Measurements from ENCODE around the gene ADAMTSL1. TPM values are rescaled to one million over a fixed set of nuclear protein-coding genes. Genes with fewer than 3 reads are reported as not detected.
"Not testable (repeated sequence)": the region's sequence is repeated elsewhere in the genome, so short reads cannot be mapped to it uniquely, and the experiment has no call there.

ADAMTSL1 gene
- total RNA-seq, 2 donors from 2014 or later, result 9.9 to 26.7 TPM

- DNase-seq (ENCODE audit: low spot score), result no peak
- intact Hi-C loops (cut with DNase I), result loop anchor here in 1 of 2 donors (10.0 kb wide), 1 partner anchor 423 kb away; no protein-coding TSS in a partner anchor
Measured at GRCh38 chr9:18857334-18857733, 383.4 kb downstream of the ADAMTSL1 start.

DNA sequence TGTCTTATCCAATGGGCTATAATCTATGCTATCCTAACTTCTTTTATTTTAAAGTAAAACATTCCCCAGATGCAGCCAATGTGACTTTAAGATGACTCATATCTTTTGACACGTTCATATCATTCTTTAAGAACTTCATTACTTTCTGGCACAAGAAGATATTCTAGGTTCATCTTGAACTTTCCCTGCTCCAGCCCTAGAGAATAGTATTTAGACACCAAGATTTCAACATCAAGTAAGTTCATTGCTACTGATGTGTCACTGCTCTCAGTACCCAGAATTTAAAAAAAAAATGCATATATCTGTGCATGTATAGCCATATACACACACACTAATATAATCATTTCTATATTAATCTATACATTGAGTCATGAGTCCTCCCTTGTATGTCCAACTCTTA, 383.8 kb downstream of the ADAMTSL1 start:
- no peak for DNase-seq (ENCODE audit: low spot score)
- intact Hi-C loops (cut with DNase I), result loop anchor here in 1 of 2 donors (10.0 kb wide), 1 partner anchor 423 kb away; no protein-coding TSS in a partner anchor

GRCh38 chr9:18861609-18862544, 387.9 kb downstream of the ADAMTSL1 start:
- peak; percentile 89 for DNase-seq (ENCODE audit: low spot score)
- intact Hi-C loops (cut with DNase I), result no loop called here

DNA sequence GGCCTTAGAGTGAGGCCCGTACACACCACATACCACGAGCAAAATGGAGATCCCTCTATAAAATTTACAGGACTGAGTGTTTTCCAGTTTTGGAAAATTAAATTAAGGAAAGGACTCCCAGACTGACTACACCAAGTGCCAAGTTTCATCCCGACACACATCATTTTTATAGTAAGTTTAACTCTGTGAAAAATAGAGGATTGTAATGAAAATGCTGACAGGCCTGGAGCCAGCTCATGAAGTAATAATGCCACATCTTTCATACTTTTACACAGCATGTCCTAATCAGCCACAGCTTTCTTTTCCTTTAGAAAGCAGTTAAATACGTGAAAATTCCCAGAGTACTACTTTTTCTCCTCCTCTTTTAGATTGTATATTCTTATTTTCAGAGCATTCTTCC, 389.8 kb downstream of the ADAMTSL1 start:
- intact Hi-C loops (cut with DNase I), result no loop called here
- DNase-seq (ENCODE audit: low spot score), result no peak

- intact Hi-C loops (cut with DNase I), result no loop called here
- DNase-seq (ENCODE audit: low spot score), result no peak
Measured at GRCh38 chr9:18864516-18864915, 390.6 kb downstream of the ADAMTSL1 start.

- DNase-seq (ENCODE audit: low spot score), result no peak
- intact Hi-C loops (cut with DNase I), result no loop called here
Measured at GRCh38 chr9:18865542-18865941, 391.6 kb downstream of the ADAMTSL1 start.

DNA sequence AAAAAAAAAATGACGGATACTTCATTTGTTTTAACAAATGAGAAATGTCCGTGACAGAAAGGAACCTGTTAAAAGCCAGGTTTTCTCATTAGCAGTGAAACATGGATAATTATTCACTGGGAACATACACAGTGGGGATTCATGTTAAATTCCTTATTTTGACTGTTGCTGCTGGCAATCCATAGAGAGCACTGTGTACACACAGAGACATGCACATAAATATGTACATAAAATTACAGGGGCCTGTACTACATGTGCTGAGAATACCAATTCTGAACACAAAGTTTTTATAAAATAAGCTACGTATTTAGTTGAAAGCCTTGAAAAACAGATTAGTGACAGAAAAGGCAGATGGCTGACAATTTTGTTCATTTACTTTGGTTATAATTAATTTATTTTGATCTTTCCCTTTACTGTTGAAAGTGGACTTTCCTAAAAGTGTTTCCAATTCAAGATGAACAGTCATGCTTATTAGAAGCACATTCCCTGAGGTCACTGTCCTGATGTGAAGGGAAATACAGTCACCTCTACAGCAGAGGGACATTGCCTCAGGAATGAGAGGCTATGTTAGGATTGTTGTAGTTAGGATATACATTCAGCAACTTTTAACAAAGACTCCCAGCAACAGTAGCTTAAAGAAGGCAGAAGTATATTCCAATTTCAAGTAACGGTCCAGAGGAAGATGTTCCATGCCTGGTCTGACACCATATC, 392.3 kb downstream of the ADAMTSL1 start:
- no peak for DNase-seq (ENCODE audit: low spot score)
- intact Hi-C loops (cut with DNase I), result no loop called here

DNA sequence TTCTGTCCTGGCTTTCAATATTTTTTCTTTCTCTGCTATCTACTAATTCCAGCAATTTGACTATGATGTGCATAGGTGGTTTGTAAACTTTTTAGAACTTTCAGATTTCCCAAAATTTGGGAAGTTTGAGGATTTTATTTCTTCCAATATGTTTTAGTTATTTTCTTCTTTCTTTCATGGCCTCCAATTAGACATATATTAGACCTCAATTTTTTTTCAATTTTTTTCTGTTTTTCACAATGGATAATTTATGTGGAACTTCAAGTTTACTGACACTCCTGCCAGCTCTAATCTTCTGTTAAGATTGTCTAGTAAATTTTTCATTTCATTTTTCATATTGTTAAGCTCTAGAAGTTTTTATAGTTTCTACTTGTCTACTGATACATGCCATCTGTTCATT, 395.8 kb downstream of the ADAMTSL1 start:
- intact Hi-C loops (cut with DNase I), result no loop called here
- DNase-seq (ENCODE audit: low spot score), result no peak

- DNase-seq (ENCODE audit: low spot score), result no peak
- intact Hi-C loops (cut with DNase I), result no loop called here
Measured at GRCh38 chr9:18874069-18874468, 400.1 kb downstream of the ADAMTSL1 start.

GRCh38 chr9:18874990-18875389, 401.0 kb downstream of the ADAMTSL1 start:
- intact Hi-C loops (cut with DNase I); DNase-seq (ENCODE audit: low spot score): not testable (repeated sequence)

DNA sequence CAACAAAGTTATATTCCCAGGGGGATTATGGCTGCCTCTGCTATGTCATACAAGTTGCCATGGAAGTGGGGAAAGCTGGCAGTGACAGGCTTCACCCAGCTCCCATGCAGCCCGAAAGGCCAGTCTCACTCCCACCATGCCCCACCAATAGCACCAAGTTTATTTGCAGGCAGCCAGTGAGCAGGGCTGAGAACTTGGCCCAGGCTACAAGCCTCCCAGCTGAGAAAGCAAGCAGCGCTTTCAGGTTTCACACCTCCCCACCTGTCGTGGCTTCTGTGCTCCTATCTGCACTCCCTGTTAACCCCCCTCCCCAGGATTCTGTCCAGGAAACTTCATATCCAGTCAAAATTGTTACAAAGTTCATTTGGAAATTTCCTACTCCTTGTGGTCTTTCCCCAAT, 404.0 kb downstream of the ADAMTSL1 start:
- intact Hi-C loops (cut with DNase I), result no loop called here
- DNase-seq (ENCODE audit: low spot score), result no peak

DNA sequence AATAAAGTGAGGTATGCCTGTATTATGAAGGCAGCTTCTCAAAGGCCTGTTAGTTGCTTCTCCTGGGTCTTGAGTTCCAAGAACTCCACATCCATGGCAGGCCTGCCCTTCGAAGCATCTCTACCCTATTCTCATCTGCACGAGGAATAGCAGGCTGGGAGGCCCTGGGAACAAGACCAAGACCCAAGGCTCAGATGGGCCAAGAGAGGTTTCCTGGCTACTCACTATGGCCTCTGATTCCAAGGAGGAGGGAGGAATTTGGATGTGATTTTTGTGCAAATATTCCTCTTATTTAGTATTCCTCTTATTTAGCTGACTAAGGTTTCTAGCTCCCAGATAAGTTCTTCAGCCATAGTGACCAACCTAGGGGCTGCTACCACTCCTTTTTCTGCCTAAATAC, 407.8 kb downstream of the ADAMTSL1 start:
- intact Hi-C loops (cut with DNase I), result no loop called here
- no peak for DNase-seq (ENCODE audit: low spot score)

- intact Hi-C loops (cut with DNase I), result no loop called here
- DNase-seq (ENCODE audit: low spot score), result no peak
Measured at GRCh38 chr9:18887546-18887945, 413.6 kb downstream of the ADAMTSL1 start.

GRCh38 chr9:18888290-18888689, 414.3 kb downstream of the ADAMTSL1 start:
- no peak for DNase-seq (ENCODE audit: low spot score)
- intact Hi-C loops (cut with DNase I), result no loop called here

DNA sequence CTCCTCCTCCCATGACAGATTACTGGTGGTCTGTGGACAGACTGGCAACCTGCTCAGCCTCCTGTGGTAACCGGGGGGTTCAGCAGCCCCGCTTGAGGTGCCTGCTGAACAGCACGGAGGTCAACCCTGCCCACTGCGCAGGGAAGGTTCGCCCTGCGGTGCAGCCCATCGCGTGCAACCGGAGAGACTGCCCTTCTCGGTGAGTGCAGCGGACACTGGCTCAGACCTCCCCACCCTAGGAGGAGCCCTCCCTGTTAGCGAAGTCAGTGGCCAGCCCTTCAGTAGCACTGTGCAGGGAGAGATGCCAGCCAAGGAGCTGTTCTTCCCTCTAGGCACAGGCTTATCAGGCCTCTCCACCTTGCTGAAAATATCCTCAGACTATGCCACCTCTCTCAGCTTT, 415.6 kb downstream of the ADAMTSL1 start:
- DNase-seq (ENCODE audit: low spot score), result no peak
- intact Hi-C loops (cut with DNase I), result no loop called here

GRCh38 chr9:18890372-18890771, 416.4 kb downstream of the ADAMTSL1 start:
- intact Hi-C loops (cut with DNase I), result no loop called here

GRCh38 chr9:18891946-18892670, 418.2 kb downstream of the ADAMTSL1 start:
- intact Hi-C loops (cut with DNase I), result no loop called here
- DNase-seq (ENCODE audit: low spot score), result no peak

More at GRCh38 chr9:18890372-18890771, 416.4 kb downstream of the ADAMTSL1 start:
- no peak for DNase-seq (ENCODE audit: low spot score)

GRCh38 chr9:18893046-18893445, 419.1 kb downstream of the ADAMTSL1 start:
- intact Hi-C loops (cut with DNase I), result no loop called here
- DNase-seq (ENCODE audit: low spot score), result no peak

GRCh38 chr9:18893491-18893890, 419.5 kb downstream of the ADAMTSL1 start:
- DNase-seq (ENCODE audit: low spot score), result no peak
- intact Hi-C loops (cut with DNase I), result no loop called here

GRCh38 chr9:18896004-18896403, 422.1 kb downstream of the ADAMTSL1 start:
- DNase-seq (ENCODE audit: low spot score), result no peak
- intact Hi-C loops (cut with DNase I), result no loop called here
